Neural crest cell (in vitro differentiated cells): ENCODE results near the gene SCUBE2. TPM values are rescaled to one million over a fixed set of nuclear protein-coding genes. Genes with fewer than 3 reads are reported as not detected.

Experiments
- DNase-seq: peaks from one replicate; pipeline ENCODE4 v3.0.0; 2021; ENCODE audit warnings: low read depth, mixed read lengths, low spot score
- H3K27ac Mint-ChIP-seq: one replicate; pipeline ENCODE4 v1.8.0; 2021; ENCODE audit warnings: mild to moderate bottlenecking, mixed read lengths; ENCODE audit not compliant: unreplicated experiment
- H3K27me3 Mint-ChIP-seq: 2 replicates; pipeline ENCODE4 v1.8.0; 2021; ENCODE audit warnings: low read depth, mild to moderate bottlenecking, mixed read lengths
- H3K36me3 Mint-ChIP-seq: 2 replicates; pipeline ENCODE4 v1.8.0; 2021; ENCODE audit warnings: low read depth, mild to moderate bottlenecking, mixed read lengths
- H3K4me1 Mint-ChIP-seq: 2 replicates; pipeline ENCODE4 v1.8.0; 2021; ENCODE audit warnings: mixed read lengths
- H3K4me3 Mint-ChIP-seq: one replicate; pipeline ENCODE4 v1.8.0; 2021; ENCODE audit warnings: mild to moderate bottlenecking, mixed read lengths
- H3K9me3 Mint-ChIP-seq: 2 replicates; pipeline ENCODE4 v1.8.0; 2021; ENCODE audit warnings: mixed read lengths
- total RNA-seq: library from RNA; stranded (reverse); gene quantifications from 2 replicates; pipeline ENCODE4 v1.2.1, GENCODE V29; 2021
- TF ChIP-seq, protein P1 (sequence below): fragments of 200-600 bp; sonication (generic); conservative IDR thresholded peaks from 2 replicates; pipeline ENCODE4 v1.5.0; 2021; ENCODE audit warnings: antibody characterized with exemption, mild to moderate bottlenecking

SCUBE2 gene
- total RNA-seq, 1 donor from 2014 or later = 11.0 TPM

DNA sequence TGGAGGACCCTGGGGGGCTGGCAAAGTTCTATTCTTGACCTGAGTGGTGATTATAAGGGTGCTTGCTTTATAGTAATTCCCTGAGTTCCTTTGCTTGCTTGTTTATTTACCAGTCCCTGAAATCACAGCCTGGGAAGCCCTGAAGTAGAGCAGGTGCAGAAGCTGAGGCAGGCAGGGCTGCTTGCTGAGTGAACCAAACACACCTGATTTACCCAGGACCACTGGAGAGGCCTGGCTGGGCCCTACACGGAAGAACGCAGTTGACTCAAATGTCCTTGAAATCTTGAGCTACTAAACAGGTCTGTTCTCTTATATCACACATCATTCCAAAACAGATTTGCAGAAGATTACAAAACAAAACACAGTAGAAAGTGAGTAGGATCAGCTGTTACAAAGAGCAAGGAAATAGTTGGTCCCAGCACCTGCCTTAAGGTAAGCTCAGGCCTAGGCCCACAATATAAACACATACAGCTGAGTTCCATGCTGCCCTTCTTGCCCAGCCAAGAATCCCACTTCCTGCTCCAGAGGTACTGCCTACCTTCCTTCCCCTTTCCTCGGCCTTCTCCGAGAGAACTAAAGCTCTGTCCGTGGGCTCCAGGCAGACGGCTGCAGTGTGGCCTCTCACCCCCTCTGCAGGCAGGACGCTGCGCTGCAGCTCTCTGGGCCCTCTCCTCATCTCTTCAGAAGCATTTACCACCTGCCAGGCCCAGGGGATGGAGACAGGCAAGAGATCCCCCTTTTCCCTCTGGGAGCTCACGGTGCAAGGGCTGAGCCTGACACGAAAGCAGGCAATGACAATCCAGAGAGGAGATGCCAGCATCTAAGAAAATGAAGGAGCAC, 46.1 kb upstream of the SCUBE2 start:
- TF ChIP-seq, protein P1, sequence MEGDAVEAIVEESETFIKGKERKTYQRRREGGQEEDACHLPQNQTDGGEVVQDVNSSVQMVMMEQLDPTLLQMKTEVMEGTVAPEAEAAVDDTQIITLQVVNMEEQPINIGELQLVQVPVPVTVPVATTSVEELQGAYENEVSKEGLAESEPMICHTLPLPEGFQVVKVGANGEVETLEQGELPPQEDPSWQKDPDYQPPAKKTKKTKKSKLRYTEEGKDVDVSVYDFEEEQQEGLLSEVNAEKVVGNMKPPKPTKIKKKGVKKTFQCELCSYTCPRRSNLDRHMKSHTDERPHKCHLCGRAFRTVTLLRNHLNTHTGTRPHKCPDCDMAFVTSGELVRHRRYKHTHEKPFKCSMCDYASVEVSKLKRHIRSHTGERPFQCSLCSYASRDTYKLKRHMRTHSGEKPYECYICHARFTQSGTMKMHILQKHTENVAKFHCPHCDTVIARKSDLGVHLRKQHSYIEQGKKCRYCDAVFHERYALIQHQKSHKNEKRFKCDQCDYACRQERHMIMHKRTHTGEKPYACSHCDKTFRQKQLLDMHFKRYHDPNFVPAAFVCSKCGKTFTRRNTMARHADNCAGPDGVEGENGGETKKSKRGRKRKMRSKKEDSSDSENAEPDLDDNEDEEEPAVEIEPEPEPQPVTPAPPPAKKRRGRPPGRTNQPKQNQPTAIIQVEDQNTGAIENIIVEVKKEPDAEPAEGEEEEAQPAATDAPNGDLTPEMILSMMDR = peak; percentile 93
- Mint-ChIP-seq H3K9me3 (no peaks in the 10 kb centered on the region), H3K4me1 (no peaks in the 10 kb centered on the region), H3K36me3 (peaks cover 22% of the 10 kb centered on the region), H3K27ac (no peak overlapping the region), H3K27me3 (no peaks in the 10 kb centered on the region), H3K4me3 (no peak overlapping the region)
- peak; percentile 83 for DNase-seq

DNA sequence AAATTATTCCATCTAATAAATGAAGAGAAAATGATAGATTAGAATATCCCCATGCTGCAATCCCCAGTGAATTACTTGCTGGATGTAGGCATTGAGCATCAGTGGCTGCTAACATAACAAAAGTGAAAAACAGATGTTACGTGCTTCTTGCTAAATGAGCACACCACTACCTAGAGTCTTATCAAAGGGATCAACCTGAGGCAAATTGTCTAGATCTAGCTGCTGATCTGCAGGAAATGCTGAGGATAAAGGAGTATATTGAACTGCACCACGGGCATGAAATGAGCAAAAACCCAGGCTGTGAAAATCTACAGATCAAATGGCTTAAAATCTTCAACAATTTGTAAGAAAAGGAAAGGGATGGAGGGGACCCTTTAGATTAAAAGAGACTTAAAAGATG, 45.3 kb upstream of the SCUBE2 start:
- Mint-ChIP-seq H3K27me3 (no peaks in the 10 kb centered on the region), H3K36me3 (peaks cover 26% of the 10 kb centered on the region), H3K4me1 (no peaks in the 10 kb centered on the region), H3K27ac (no peak overlapping the region), H3K9me3 (no peaks in the 10 kb centered on the region), H3K4me3 (no peak overlapping the region)
- no peak for DNase-seq
- TF ChIP-seq, protein P1 = no peak

DNA sequence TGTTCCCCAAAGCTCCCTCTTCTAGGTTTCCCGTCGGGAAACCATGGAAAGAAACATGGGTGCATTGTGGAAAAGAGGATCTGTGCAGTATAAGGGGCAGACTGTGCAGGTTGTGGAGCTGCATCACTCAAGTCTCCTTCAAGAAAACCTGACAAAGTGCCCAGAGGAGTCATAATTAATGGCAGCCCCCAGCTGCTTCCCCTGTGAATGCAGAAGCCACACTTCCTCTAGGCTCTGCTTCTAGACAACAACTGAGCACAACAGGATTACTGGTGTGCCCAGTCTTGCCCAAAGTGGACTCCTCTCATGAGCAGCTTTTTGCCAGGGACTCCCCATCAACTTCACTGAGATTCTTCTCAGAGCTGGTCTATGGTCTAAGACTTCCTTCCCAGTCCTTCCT, 42.6 kb upstream of the SCUBE2 start:
- Mint-ChIP-seq H3K36me3 (peaks cover 23% of the 10 kb centered on the region), H3K27me3 (no peaks in the 10 kb centered on the region), H3K4me3 (no peak overlapping the region), H3K27ac (no peak overlapping the region), H3K4me1 (no peaks in the 10 kb centered on the region), H3K9me3 (no peaks in the 10 kb centered on the region)
- DNase-seq = no peak
- TF ChIP-seq, protein P1 = no peak

DNA sequence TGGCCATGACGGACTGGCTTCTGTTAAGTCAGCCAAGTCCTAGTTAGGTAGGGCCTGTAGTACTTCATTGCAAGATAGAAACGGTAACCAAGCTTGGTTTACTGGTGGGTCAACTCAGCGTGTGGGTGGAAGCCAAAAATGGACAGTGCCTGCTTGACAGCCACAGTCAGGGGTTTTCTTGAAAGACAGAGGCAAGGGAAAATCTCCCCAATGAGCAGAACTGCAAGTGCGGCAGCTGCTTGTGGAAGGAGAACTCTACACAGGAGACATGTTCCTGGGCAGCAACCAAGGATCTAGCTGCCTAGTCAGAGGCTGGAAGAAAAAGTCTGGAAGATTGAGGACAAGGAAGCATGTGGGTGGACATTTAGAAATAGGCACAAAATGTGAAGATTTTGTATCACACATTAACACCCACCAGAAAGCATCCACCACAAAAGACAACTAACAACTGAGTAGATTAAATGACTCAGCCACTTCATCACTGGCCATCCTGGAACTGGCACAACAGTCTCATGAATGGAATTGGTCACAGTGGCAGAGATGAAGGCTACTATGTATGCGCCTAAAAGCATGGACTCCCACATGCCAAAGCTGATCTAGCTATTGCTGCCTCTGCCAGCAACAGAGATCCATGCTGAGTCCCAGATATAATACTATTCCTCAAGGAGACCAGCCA, 40.9 kb upstream of the SCUBE2 start:
- Mint-ChIP-seq H3K4me1 (no peaks in the 10 kb centered on the region), H3K4me3 (no peak overlapping the region), H3K27me3 (no peaks in the 10 kb centered on the region), H3K27ac (no peak overlapping the region), H3K36me3 (peaks cover 28% of the 10 kb centered on the region), H3K9me3 (peaks cover 8% of the 10 kb centered on the region)
- TF ChIP-seq, protein P1 = no peak
- no peak for DNase-seq

DNA sequence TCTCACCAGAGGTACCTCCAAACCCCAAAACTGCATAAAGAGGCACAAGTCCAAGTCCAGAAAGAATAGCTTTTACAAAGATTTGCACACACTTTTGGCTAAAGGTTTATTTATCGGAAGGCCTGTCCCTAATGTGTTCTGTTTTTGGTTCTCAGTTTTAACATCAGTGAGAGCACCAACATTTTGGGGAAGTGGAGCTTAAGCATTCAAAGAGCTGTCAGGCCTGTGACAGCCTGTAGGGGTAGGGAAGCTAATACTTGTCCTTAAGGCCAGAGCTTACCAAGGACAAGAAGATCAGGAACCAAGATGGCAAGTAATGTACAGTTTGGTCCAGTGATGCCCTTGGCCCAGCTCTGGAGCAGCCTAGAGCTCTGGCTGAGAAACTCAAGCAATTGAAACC, 38.9 kb upstream of the SCUBE2 start:
- H3K9me3 Mint-ChIP-seq = peaks cover 9% of the 10 kb centered on the region

More for the DNA sequence above, 38.9 kb upstream of the SCUBE2 start:
- Mint-ChIP-seq H3K4me1 (no peaks in the 10 kb centered on the region), H3K27ac (no peak overlapping the region), H3K36me3 (peaks cover 26% of the 10 kb centered on the region), H3K27me3 (no peaks in the 10 kb centered on the region), H3K4me3 (no peak overlapping the region)
- DNase-seq = no peak
- TF ChIP-seq, protein P1 = no peak
